Liver (tissue), 9 donors: ENCODE data around the gene ACVR1C. TPM values are rescaled to one million over a fixed set of nuclear protein-coding genes. Genes with fewer than 3 reads are reported as not detected.

Experiments
- DNase-seq: peaks from one replicate; pipeline ENCODE4 v3.0.0-alpha.2; 2017; ENCODE audit warnings: low spot score
- H3K27ac ChIP-seq, 2 donors: one replicate each; pipeline ENCODE4 v1.7.0; 2013; ENCODE audit warnings: inconsistent platforms in 2 of 2, low read length in 2 of 2, control low read depth in 1 of 2, low read depth in 1 of 2, mild to moderate bottlenecking in 1 of 2
- H3K27me3 ChIP-seq, 4 donors: one replicate each; pipeline versions ENCODE4 v1.6.1 to v1.7.0; 2013; ENCODE audit warnings: low read length in 3 of 4, inconsistent platforms in 1 of 4, mild to moderate bottlenecking in 1 of 4, moderate library complexity in 1 of 4; ENCODE audit not compliant: control insufficient read depth in 4 of 4, insufficient read depth in 4 of 4
- H3K36me3 ChIP-seq, 4 donors: one replicate each; pipeline versions ENCODE4 v1.6.1 to v1.7.0; 2013; ENCODE audit warnings: low read length in 3 of 4, mild to moderate bottlenecking in 3 of 4, low read depth in 1 of 4, moderate library complexity in 1 of 4; ENCODE audit not compliant: control insufficient read depth in 4 of 4, insufficient read depth in 3 of 4
- H3K4me1 ChIP-seq, 4 donors: one replicate each; pipeline versions ENCODE4 v1.6.1 to v1.7.0; 2013; ENCODE audit warnings: low read length in 3 of 4, mild to moderate bottlenecking in 3 of 4, moderate library complexity in 1 of 4; ENCODE audit not compliant: control insufficient read depth in 4 of 4, insufficient read depth in 4 of 4
- H3K4me3 ChIP-seq, 3 donors: one replicate each; pipeline versions ENCODE4 v1.6.1 to v1.7.0; 2013; ENCODE audit warnings: low read length in 3 of 3, control low read depth in 1 of 3, low read depth in 1 of 3, mild to moderate bottlenecking in 1 of 3
- H3K9ac ChIP-seq, 2 donors: one replicate each; pipeline ENCODE4 v1.7.0; 2013; ENCODE audit warnings: low read length in 2 of 2, mild to moderate bottlenecking in 2 of 2, moderate library complexity in 2 of 2, control low read depth in 1 of 2, low read depth in 1 of 2
- H3K9me3 ChIP-seq, 4 donors: one replicate each; pipeline versions ENCODE4 v1.6.1 to v1.7.0; 2013; ENCODE audit warnings: low read length in 3 of 4; ENCODE audit not compliant: control insufficient read depth in 4 of 4
- CTCF ChIP-seq: fragments of 150-350 bp; IDR thresholded peaks from 2 replicates; pipeline ENCODE4 v1.5.1; 2017; ENCODE audit warnings: improper control_type of control experiment, low read depth, low read length; ENCODE audit not compliant: missing input control
- EGR1 ChIP-seq, 2 donors: IDR thresholded peaks; 2 replicates each; pipeline ENCODE4 v1.6.1; 2016 to 2018; ENCODE audit warnings: antibody characterized with exemption in 2 of 2, low read depth in 2 of 2
- FOXA1 ChIP-seq: IDR thresholded peaks from 2 replicates; pipeline ENCODE4 v1.6.1; 2016; ENCODE audit warnings: antibody characterized with exemption
- FOXA2 ChIP-seq: IDR thresholded peaks from 2 replicates; pipeline ENCODE4 v1.6.1; 2016; ENCODE audit warnings: antibody characterized with exemption
- HNF4A ChIP-seq, 2 donors: conservative IDR thresholded peaks; 2 replicates each; pipeline ENCODE4 v1.6.1; 2016; ENCODE audit warnings: antibody characterized with exemption in 2 of 2, mild to moderate bottlenecking in 2 of 2
- HNF4G ChIP-seq: IDR thresholded peaks from 2 replicates; pipeline ENCODE4 v1.6.1; 2016; ENCODE audit warnings: antibody characterized with exemption
- NR2F2 ChIP-seq: IDR thresholded peaks from 2 replicates; pipeline ENCODE4 v1.6.1; 2016; ENCODE audit warnings: antibody characterized with exemption
- REST ChIP-seq: IDR thresholded peaks from 2 replicates; pipeline ENCODE4 v1.6.1; 2016; ENCODE audit warnings: antibody characterized with exemption, mild to moderate bottlenecking
- RXRA ChIP-seq, 2 donors: IDR thresholded peaks; 2 replicates each; pipeline ENCODE4 v1.6.1; 2017 to 2018; ENCODE audit warnings: antibody characterized with exemption in 2 of 2, mild to moderate bottlenecking in 1 of 2
- SP1 ChIP-seq: IDR thresholded peaks from 2 replicates; pipeline ENCODE4 v1.6.1; 2018; ENCODE audit warnings: antibody characterized with exemption, mild to moderate bottlenecking
- TAF1 ChIP-seq: conservative IDR thresholded peaks from 2 replicates; pipeline ENCODE4 v1.6.1; 2016; ENCODE audit warnings: antibody characterized with exemption, mild to moderate bottlenecking
- YY1 ChIP-seq: IDR thresholded peaks from 2 replicates; pipeline ENCODE4 v1.6.1; 2016; ENCODE audit warnings: antibody characterized with exemption, mild to moderate bottlenecking
- ZBTB33 ChIP-seq: IDR thresholded peaks from 2 replicates; pipeline ENCODE4 v1.6.1; 2016; ENCODE audit warnings: antibody characterized with exemption
- WGBS: extraction: QIAGEN DNeasy Blood & Tissue Kit; methylation state at CpG from one replicate; pipeline ENCODE4 v1.1.7; 2013; 5-methylcytosine and 5-hydroxymethylcytosine counted together
- polyA plus RNA-seq, 2 donors: library from polyadenylated mRNA; stranded (reverse) in 1 of 2; unstranded in 1 of 2; fragments of 200-250 nt in 1 of 2; fragments of >200 nt in 1 of 2; fragmentation: Nextera tagmentation in 1 of 2; extraction: Ambion mirVana in 1 of 2; gene quantifications; one replicate each; pipeline versions ENCODE4 v1.2.1 to v1.2.3, GENCODE V29; 2013 to 2015
- total RNA-seq, 2 donors: library from RNA; depleted of rRNA; stranded (reverse); fragments of >200 nt; gene quantifications; one replicate each; pipeline ENCODE4 v1.2.3, GENCODE V29; 2014
- TF ChIP-seq, protein P1 (sequence below): IDR thresholded peaks from 2 replicates; pipeline ENCODE4 v1.6.1; 2016; ENCODE audit warnings: antibody characterized with exemption
- TF ChIP-seq, protein P2 (sequence below): IDR thresholded peaks from 2 replicates; pipeline ENCODE4 v1.6.1; 2016; ENCODE audit warnings: antibody characterized with exemption
- donor health status: healthy.
- donor health status: healthy.
- donor health status: healthy.
- donor health status: healthy.
- donor health status: healthy.

ACVR1C gene
- total and polyA plus RNA-seq, 4 donors: 0.19 to 2.5 (median 0.73) TPM

GRCh38 chr2:157500334-157500733 lies 128.3 kb downstream of the ACVR1C start (continued):
- TF ChIP-seq CTCF (no peak), FOXA1 (no peak), RXRA (IDR thresholded peaks at IDR 0.05) (no peak), YY1 (no peak), TAF1 (no peak), EGR1 (IDR thresholded peaks at IDR 0.05; ENCODE audit: low read depth in 2 of 2) (no peak)
- TF ChIP-seq, protein P1, sequence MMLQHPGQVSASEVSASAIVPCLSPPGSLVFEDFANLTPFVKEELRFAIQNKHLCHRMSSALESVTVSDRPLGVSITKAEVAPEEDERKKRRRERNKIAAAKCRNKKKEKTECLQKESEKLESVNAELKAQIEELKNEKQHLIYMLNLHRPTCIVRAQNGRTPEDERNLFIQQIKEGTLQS: no peak

DNA sequence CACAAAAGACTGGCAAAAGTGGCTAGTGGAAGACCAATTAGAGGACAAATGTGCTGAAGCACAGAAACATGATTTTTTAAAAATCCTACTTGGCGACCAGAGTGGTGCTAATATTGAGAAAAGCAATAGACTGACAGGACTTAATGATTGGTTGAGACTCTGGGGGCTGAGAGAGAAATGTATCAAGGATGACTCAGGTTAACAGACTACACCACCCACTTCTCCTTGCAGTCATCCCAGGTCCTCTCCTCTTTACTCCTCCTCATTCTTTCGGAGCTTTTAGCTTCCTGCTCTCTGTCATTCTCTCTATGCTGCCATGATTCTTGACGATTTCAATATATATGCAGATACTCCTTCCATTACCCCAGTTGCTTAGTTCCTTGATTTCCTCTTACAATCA lies 130.2 kb downstream of the ACVR1C start:
- TF ChIP-seq SP1: no peak
- no peak for TF ChIP-seq ZBTB33
- no peak for TF ChIP-seq REST
- TF ChIP-seq HNF4G: no peak
- TF ChIP-seq HNF4A (conservative IDR thresholded peaks at IDR 0.05): no peak
- no peak for TF ChIP-seq NR2F2
- TF ChIP-seq EGR1 (IDR thresholded peaks at IDR 0.05; ENCODE audit: low read depth in 2 of 2): no peak
- TF ChIP-seq FOXA1: no peak
- TF ChIP-seq TAF1: no peak
- TF ChIP-seq, protein P2, sequence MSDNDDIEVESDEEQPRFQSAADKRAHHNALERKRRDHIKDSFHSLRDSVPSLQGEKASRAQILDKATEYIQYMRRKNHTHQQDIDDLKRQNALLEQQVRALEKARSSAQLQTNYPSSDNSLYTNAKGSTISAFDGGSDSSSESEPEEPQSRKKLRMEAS: no peak
- no peak for TF ChIP-seq YY1
- no peak for TF ChIP-seq FOXA2
- TF ChIP-seq, protein P1: no peak
- H3K9ac ChIP-seq: no peak overlapping the region
- 92% methylated on average over 3 of the region's 3 CpGs for WGBS
- no peaks in the 10 kb centered on the region for H3K27me3 ChIP-seq
- no peaks in the 10 kb centered on the region for H3K36me3 ChIP-seq
- no peak overlapping the region for H3K27ac ChIP-seq
- no peaks in the 10 kb centered on the region for H3K4me1 ChIP-seq
- no peaks in the 10 kb centered on the region for H3K9me3 ChIP-seq
- no peak overlapping the region for H3K4me3 ChIP-seq
- no peak for DNase-seq
